ENCODE data around the gene MYH9. TPM values are rescaled to one million over a fixed set of nuclear protein-coding genes. Genes with fewer than 3 reads are reported as not detected.

MYH9 gene
- total and polyA plus RNA-seq, 4 donors = 170 to 1,890 (median 1,068) TPM

- Histone ChIP-seq H3K9me3 (ENCODE audit: control insufficient read depth, low read length) (no peaks in the 10 kb centered on the region), H3K4me3 (ENCODE audit: low read length in 2 of 2) (no peak overlapping the region), H3K27ac (ENCODE audit: low read depth in 1 of 2, low read length in 2 of 2) (no peak overlapping the region), H3K36me3 (ENCODE audit: control insufficient read depth in 1 of 2, insufficient read depth in 2 of 2, low read length in 1 of 2) (peaks cover 6 to 51% of the 10 kb centered on the region in 2 donors), H3K27me3 (ENCODE audit: control insufficient read depth in 1 of 2, insufficient read depth in 2 of 2, low read length in 1 of 2) (no peaks in the 10 kb centered on the region), H3K4me1 (ENCODE audit: control insufficient read depth in 1 of 2, insufficient read depth in 2 of 2, low read length in 2 of 2) (no peaks in the 10 kb centered on the region)
- DNase-seq = no peak
- 86% methylated on average over 13 of the region's 13 CpGs for WGBS, 2 donors
- ATAC-seq (ENCODE audit: low FRiP score) = no peak
- intact Hi-C loops (cut with DNase I) = no loop called here
These were observed 89.2 kb downstream of the MYH9 start for GRCh38 chr22:36298601-36299000.

DNA sequence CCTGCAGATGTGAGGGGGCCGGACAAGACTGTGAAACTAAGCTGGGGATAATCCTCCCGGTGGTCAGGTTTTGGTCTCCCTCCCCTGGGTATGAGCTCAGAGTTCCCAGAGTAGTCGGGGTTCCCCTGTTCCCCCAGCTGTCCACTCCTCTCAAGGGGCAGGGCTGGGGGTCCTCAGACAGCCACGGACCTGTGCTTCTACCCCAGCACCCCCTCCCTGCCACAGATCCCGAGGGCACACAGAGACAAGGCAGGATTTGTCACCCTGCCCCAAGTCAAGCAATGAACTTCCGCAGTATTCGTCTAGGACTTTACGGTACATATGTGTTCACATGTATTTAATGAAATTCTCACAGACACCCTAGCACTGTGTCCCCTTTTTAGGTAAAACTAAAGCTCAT lies 89.6 kb downstream of the MYH9 start:
- Histone ChIP-seq H3K27ac (ENCODE audit: low read depth in 1 of 2, low read length in 2 of 2) (no peak overlapping the region), H3K9me3 (ENCODE audit: control insufficient read depth, low read length) (no peaks in the 10 kb centered on the region), H3K4me1 (ENCODE audit: control insufficient read depth in 1 of 2, insufficient read depth in 2 of 2, low read length in 2 of 2) (no peaks in the 10 kb centered on the region), H3K36me3 (ENCODE audit: control insufficient read depth in 1 of 2, insufficient read depth in 2 of 2, low read length in 1 of 2) (peaks cover 6 to 52% of the 10 kb centered on the region in 2 donors), H3K27me3 (ENCODE audit: control insufficient read depth in 1 of 2, insufficient read depth in 2 of 2, low read length in 1 of 2) (no peaks in the 10 kb centered on the region), H3K4me3 (ENCODE audit: low read length in 2 of 2) (no peak overlapping the region)
- WGBS, 2 donors = 82% methylated on average over 8 of the region's 8 CpGs
- DNase-seq = no peak
- intact Hi-C loops (cut with DNase I) = no loop called here
- ATAC-seq (ENCODE audit: low FRiP score) = no peak

DNA sequence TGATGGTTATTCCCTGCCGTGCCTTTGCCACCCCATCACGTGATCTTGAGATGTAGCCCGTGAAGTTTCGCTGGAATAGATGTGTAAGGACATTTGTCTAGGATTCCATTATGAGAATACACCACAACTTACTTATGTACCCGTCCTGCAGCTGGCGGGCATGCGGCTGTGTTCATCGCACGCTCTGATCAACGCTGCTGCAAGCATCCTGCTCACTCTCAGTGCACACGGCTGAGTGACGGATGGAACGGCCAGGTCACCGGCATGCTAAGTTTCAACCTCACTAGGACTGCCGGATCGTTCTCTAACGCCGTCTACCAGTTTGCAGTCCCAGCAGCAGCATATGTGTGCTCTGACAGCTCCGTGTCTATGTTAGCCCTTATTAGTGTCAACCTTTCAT lies 90.2 kb downstream of the MYH9 start:
- Histone ChIP-seq H3K9me3 (ENCODE audit: control insufficient read depth, low read length) (no peaks in the 10 kb centered on the region), H3K4me3 (ENCODE audit: low read length in 2 of 2) (no peak overlapping the region), H3K4me1 (ENCODE audit: control insufficient read depth in 1 of 2, insufficient read depth in 2 of 2, low read length in 2 of 2) (no peaks in the 10 kb centered on the region), H3K27me3 (ENCODE audit: control insufficient read depth in 1 of 2, insufficient read depth in 2 of 2, low read length in 1 of 2) (no peaks in the 10 kb centered on the region), H3K36me3 (ENCODE audit: control insufficient read depth in 1 of 2, insufficient read depth in 2 of 2, low read length in 1 of 2) (peaks cover 6 to 49% of the 10 kb centered on the region in 2 donors), H3K27ac (ENCODE audit: low read depth in 1 of 2, low read length in 2 of 2) (no peak overlapping the region)
- 78 to 80% methylated on average over 19 of the region's 19 CpGs for WGBS, 2 donors
- ATAC-seq (ENCODE audit: low FRiP score) (no peak), DNase-seq (no peak)
- intact Hi-C loops (cut with DNase I) = no loop called here

DNA sequence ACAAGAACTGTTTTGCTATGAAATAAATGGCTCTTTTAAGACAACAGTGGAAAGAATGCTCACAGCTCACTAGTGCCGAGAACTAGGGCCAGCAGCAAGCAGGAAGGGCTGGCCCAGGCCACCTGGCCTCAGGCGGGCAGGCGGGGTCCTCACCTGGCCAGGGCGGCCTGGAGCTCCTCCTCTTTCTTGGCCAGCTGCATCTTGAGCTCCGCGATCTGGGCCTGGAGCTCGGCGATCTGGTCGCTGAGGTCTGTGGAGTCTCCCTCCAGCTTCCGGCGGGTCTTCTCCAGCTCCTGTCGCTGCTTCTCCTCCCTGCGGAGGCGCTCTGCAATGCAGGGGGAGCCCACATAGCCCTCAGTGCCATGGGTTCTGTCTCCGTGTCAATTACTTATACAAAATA lies 91.1 kb downstream of the MYH9 start:
- DNase-seq (no peak), ATAC-seq (ENCODE audit: low FRiP score) (no peak)
- peaks cover 6 to 53% of the 10 kb centered on the region in 2 donors for H3K36me3 ChIP-seq (ENCODE audit: control insufficient read depth in 1 of 2, insufficient read depth in 2 of 2, low read length in 1 of 2)
- no peak overlapping the region for H3K4me3 ChIP-seq (ENCODE audit: low read length in 2 of 2)
- intact Hi-C loops (cut with DNase I) = no loop called here
- no peaks in the 10 kb centered on the region for H3K9me3 ChIP-seq (ENCODE audit: control insufficient read depth, low read length)
- H3K27me3 ChIP-seq (ENCODE audit: control insufficient read depth in 1 of 2, insufficient read depth in 2 of 2, low read length in 1 of 2) = no peaks in the 10 kb centered on the region
- 88 to 89% methylated on average over 15 of the region's 15 CpGs for WGBS, 2 donors
- no peak overlapping the region for H3K27ac ChIP-seq (ENCODE audit: low read depth in 1 of 2, low read length in 2 of 2)
- no peaks in the 10 kb centered on the region for H3K4me1 ChIP-seq (ENCODE audit: control insufficient read depth in 1 of 2, insufficient read depth in 2 of 2, low read length in 2 of 2)

DNA sequence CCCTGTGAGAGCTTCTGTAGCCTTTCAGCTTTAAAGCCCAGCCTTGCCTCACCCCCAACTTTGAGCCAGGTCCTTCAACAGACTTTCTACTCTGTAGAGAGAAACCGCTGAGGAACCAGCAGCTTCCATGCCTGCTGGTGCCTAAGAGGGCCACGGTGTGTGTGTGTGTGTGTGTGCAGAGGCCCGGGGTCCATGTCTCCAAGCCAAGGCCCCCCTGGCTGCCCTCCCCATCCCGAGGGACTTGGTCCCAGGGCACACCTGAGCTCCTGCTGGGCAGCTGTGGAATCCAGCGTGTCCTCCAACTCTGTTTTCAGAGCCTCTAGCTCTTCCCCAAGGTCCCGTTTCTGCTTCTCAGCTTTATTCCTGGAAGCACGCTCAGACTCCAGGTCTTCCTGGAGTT lies 92.5 kb downstream of the MYH9 start:
- H3K4me1 ChIP-seq (ENCODE audit: control insufficient read depth in 1 of 2, insufficient read depth in 2 of 2, low read length in 2 of 2) = no peaks in the 10 kb centered on the region
- no peak for ATAC-seq (ENCODE audit: low FRiP score)
- no peak overlapping the region for H3K27ac ChIP-seq (ENCODE audit: low read depth in 1 of 2, low read length in 2 of 2)
- H3K4me3 ChIP-seq (ENCODE audit: low read length in 2 of 2) = no peak overlapping the region
- intact Hi-C loops (cut with DNase I) = no loop called here
- H3K9me3 ChIP-seq (ENCODE audit: control insufficient read depth, low read length) = no peaks in the 10 kb centered on the region
- peak in 1 of 2 donors; percentile 14 for DNase-seq
- H3K27me3 ChIP-seq (ENCODE audit: control insufficient read depth in 1 of 2, insufficient read depth in 2 of 2, low read length in 1 of 2) = no peaks in the 10 kb centered on the region
- WGBS, 2 donors = 81 to 84% methylated on average over 7 of the region's 7 CpGs
- H3K36me3 ChIP-seq (ENCODE audit: control insufficient read depth in 1 of 2, insufficient read depth in 2 of 2, low read length in 1 of 2) = peaks cover 2 to 43% of the 10 kb centered on the region in 2 donors

GRCh38 chr22:36294801-36295200 lies 93.0 kb downstream of the MYH9 start:
- intact Hi-C loops (cut with DNase I) = no loop called here
- 84 to 87% methylated on average over 11 of the region's 11 CpGs for WGBS, 2 donors

DNA sequence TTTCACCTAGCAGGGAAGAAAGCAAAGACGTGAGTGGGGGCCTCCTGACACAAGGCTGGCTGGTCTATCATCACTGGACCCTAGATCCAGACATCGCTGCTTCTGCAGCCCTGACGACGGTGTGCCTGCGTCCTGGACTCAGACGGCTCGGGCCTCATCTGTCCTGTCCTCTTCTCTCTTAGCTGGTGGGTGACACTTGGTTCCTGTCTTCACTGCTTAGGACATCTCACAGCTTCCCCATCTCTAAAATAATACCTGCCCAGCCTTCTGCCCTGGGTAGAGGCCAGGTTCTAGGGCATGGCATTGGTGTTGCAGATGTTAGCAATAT lies 93.5 kb downstream of the MYH9 start:
- no peak for ATAC-seq (ENCODE audit: low FRiP score)
- Histone ChIP-seq H3K36me3 (ENCODE audit: control insufficient read depth in 1 of 2, insufficient read depth in 2 of 2, low read length in 1 of 2) (peaks cover 0 to 43% of the 10 kb centered on the region in 2 donors), H3K4me3 (ENCODE audit: low read length in 2 of 2) (no peak overlapping the region), H3K27ac (ENCODE audit: low read depth in 1 of 2, low read length in 2 of 2) (no peak overlapping the region), H3K9me3 (ENCODE audit: control insufficient read depth, low read length) (no peaks in the 10 kb centered on the region), H3K4me1 (ENCODE audit: control insufficient read depth in 1 of 2, insufficient read depth in 2 of 2, low read length in 2 of 2) (no peaks in the 10 kb centered on the region), H3K27me3 (ENCODE audit: control insufficient read depth in 1 of 2, insufficient read depth in 2 of 2, low read length in 1 of 2) (no peaks in the 10 kb centered on the region)
- intact Hi-C loops (cut with DNase I) = no loop called here
- WGBS, 2 donors = 83 to 87% methylated on average over 7 of the region's 7 CpGs
- DNase-seq = no peak

More at GRCh38 chr22:36294801-36295200, 93.0 kb downstream of the MYH9 start:
- Histone ChIP-seq H3K4me3 (ENCODE audit: low read length in 2 of 2) (no peak overlapping the region), H3K27ac (ENCODE audit: low read depth in 1 of 2, low read length in 2 of 2) (no peak overlapping the region), H3K36me3 (ENCODE audit: control insufficient read depth in 1 of 2, insufficient read depth in 2 of 2, low read length in 1 of 2) (peaks cover 2 to 42% of the 10 kb centered on the region in 2 donors), H3K27me3 (ENCODE audit: control insufficient read depth in 1 of 2, insufficient read depth in 2 of 2, low read length in 1 of 2) (no peaks in the 10 kb centered on the region), H3K4me1 (ENCODE audit: control insufficient read depth in 1 of 2, insufficient read depth in 2 of 2, low read length in 2 of 2) (no peaks in the 10 kb centered on the region), H3K9me3 (ENCODE audit: control insufficient read depth, low read length) (no peaks in the 10 kb centered on the region)
- DNase-seq (peak in 1 of 2 donors; percentile 48), ATAC-seq (ENCODE audit: low FRiP score) (no peak)

GRCh38 chr22:36293606-36294292 lies 94.0 kb downstream of the MYH9 start:
- DNase-seq = peak; percentile 44 to 75
- H3K9me3 ChIP-seq (ENCODE audit: control insufficient read depth, low read length) = no peaks in the 10 kb centered on the region
- no peaks in the 10 kb centered on the region for H3K27me3 ChIP-seq (ENCODE audit: control insufficient read depth in 1 of 2, insufficient read depth in 2 of 2, low read length in 1 of 2)
- no peaks in the 10 kb centered on the region for H3K4me1 ChIP-seq (ENCODE audit: control insufficient read depth in 1 of 2, insufficient read depth in 2 of 2, low read length in 2 of 2)
- intact Hi-C loops (cut with DNase I) = no loop called here
- no peak overlapping the region for H3K4me3 ChIP-seq (ENCODE audit: low read length in 2 of 2)
- peaks cover 3 to 44% of the 10 kb centered on the region in 2 donors for H3K36me3 ChIP-seq (ENCODE audit: control insufficient read depth in 1 of 2, insufficient read depth in 2 of 2, low read length in 1 of 2)
- no peak overlapping the region for H3K27ac ChIP-seq (ENCODE audit: low read depth in 1 of 2, low read length in 2 of 2)
- no peak for ATAC-seq (ENCODE audit: low FRiP score)
- 87 to 90% methylated on average over 26 of the region's 26 CpGs for WGBS, 2 donors

DNA sequence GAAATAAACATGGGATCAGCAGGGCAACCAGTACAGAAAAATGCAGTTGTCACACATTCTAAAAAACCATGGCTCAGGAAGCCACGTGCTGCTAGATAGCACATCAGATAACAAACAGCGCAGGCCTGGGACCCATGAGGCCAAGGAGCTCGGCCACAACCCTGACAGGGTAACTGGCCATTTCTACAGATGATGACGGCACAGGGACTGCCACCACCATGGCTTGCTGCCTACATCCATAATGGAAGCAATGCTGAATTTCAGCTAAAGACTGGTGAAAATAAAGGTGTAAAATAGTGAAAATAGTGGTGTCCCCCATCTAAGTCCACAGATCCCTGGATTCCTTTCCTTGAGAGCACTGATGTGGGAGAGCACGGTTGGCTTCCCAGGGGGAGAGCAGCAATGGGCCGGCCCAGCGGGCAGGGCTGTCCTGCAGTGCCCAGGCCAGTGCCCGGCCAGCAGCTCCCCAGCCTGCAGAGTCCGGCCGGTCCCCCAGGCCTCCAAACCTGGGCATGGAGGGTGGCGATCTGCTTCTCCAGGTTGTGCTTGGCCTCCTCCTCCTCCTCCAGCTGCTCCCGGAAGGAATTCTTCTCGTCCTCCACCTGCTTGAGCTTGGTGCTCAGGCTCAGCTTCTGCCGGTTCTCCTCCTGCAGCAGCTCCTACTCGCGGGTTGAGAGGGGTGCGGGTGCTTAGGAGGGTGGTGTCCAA lies 94.8 kb downstream of the MYH9 start:
- H3K4me3 ChIP-seq (ENCODE audit: low read length in 2 of 2) = no peak overlapping the region
- ATAC-seq (ENCODE audit: low FRiP score) (peak; percentile 22), DNase-seq (peak; percentile 35 to 71)
- no peaks in the 10 kb centered on the region for H3K9me3 ChIP-seq (ENCODE audit: control insufficient read depth, low read length)
- H3K36me3 ChIP-seq (ENCODE audit: control insufficient read depth in 1 of 2, insufficient read depth in 2 of 2, low read length in 1 of 2) = peaks cover 3 to 45% of the 10 kb centered on the region in 2 donors
- no peaks in the 10 kb centered on the region for H3K27me3 ChIP-seq (ENCODE audit: control insufficient read depth in 1 of 2, insufficient read depth in 2 of 2, low read length in 1 of 2)
- intact Hi-C loops (cut with DNase I) = no loop called here
- no peak overlapping the region for H3K27ac ChIP-seq (ENCODE audit: low read depth in 1 of 2, low read length in 2 of 2)
- H3K4me1 ChIP-seq (ENCODE audit: control insufficient read depth in 1 of 2, insufficient read depth in 2 of 2, low read length in 2 of 2) = no peaks in the 10 kb centered on the region
- WGBS, 2 donors = 82 to 85% methylated on average over 17 of the region's 17 CpGs

All from aorta (tissue), 5 donors.